ENCODE data around the gene ATP10A. TPM values are rescaled to one million over a fixed set of nuclear protein-coding genes. Genes with fewer than 3 reads are reported as not detected.

Gene ATP10A
- total RNA-seq, 1 experiment from 2014 or later = 2.1 TPM

DNA sequence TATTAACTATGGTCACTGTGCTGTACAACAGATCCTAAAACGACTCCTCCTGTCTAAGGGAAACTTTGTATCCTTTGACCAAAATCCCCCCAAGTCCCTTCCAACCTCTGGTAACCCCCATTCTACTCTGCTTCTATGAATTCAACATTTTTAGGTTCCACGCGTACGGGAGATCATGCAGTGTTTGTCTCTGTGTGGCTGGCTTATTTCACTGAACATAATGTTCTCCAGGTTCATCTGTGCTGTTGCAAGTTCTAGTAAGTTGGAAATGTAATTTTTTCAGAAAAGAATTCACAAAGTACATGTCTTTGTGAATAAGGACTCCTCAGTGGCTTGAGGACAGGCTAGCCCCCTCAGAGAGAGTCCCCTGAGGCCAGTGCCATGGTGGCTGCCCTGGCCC, 66.1 kb downstream of the ATP10A start:
- ChIA-PET CTCF (interaction anchor here (1.7 kb wide), 1 partner anchor 13 kb away, joined by 8 read pairs; no protein-coding TSS in a partner anchor), POLR2A (no interaction called here)
- Mint-ChIP-seq H3K9me3 (no peaks in the 10 kb centered on the region), H3K36me3 (no peaks in the 10 kb centered on the region), H3K4me1 (peaks cover 46% of the 10 kb centered on the region), H3K27me3 (ENCODE audit: low read depth) (no peaks in the 10 kb centered on the region; the same call in 1 of the 2 replicates), H3K27ac (no peak overlapping the region), H3K4me3 (no peak overlapping the region)
- DNase-seq (ENCODE audit: low spot score) (no peak), ATAC-seq (no peak)
- TF ChIP-seq CREM (CRISPR knock-in tag; IDR thresholded peaks at IDR 0.05) (no peak), HMGXB4 (CRISPR knock-in tag; IDR thresholded peaks at IDR 0.05) (no peak), NFE2L1 (CRISPR knock-in tag; IDR thresholded peaks at IDR 0.05) (no peak), GRHL2 (CRISPR knock-in tag; IDR thresholded peaks at IDR 0.05; ENCODE audit: insufficient replicate concordance, severe bottlenecking) (no peak)
- TF ChIP-seq, protein P1, sequence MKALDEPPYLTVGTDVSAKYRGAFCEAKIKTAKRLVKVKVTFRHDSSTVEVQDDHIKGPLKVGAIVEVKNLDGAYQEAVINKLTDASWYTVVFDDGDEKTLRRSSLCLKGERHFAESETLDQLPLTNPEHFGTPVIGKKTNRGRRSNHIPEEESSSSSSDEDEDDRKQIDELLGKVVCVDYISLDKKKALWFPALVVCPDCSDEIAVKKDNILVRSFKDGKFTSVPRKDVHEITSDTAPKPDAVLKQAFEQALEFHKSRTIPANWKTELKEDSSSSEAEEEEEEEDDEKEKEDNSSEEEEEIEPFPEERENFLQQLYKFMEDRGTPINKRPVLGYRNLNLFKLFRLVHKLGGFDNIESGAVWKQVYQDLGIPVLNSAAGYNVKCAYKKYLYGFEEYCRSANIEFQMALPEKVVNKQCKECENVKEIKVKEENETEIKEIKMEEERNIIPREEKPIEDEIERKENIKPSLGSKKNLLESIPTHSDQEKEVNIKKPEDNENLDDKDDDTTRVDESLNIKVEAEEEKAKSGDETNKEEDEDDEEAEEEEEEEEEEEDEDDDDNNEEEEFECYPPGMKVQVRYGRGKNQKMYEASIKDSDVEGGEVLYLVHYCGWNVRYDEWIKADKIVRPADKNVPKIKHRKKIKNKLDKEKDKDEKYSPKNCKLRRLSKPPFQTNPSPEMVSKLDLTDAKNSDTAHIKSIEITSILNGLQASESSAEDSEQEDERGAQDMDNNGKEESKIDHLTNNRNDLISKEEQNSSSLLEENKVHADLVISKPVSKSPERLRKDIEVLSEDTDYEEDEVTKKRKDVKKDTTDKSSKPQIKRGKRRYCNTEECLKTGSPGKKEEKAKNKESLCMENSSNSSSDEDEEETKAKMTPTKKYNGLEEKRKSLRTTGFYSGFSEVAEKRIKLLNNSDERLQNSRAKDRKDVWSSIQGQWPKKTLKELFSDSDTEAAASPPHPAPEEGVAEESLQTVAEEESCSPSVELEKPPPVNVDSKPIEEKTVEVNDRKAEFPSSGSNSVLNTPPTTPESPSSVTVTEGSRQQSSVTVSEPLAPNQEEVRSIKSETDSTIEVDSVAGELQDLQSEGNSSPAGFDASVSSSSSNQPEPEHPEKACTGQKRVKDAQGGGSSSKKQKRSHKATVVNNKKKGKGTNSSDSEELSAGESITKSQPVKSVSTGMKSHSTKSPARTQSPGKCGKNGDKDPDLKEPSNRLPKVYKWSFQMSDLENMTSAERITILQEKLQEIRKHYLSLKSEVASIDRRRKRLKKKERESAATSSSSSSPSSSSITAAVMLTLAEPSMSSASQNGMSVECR (CRISPR knock-in tag; IDR thresholded peaks at IDR 0.05; ENCODE audit: borderline replicate concordance) = no peak

- Mint-ChIP-seq H3K4me1 (peaks cover 52% of the 10 kb centered on the region), H3K4me3 (no peak overlapping the region), H3K27ac (no peak overlapping the region), H3K36me3 (no peaks in the 10 kb centered on the region), H3K27me3 (ENCODE audit: low read depth) (no peaks in the 10 kb centered on the region; the same call in 1 of the 2 replicates), H3K9me3 (no peaks in the 10 kb centered on the region)
- no peak for ATAC-seq
- ChIA-PET POLR2A (no interaction called here), CTCF (interaction anchor here (2.3 kb wide), 1 partner anchor 13 kb away, joined by 10 read pairs; no protein-coding TSS in a partner anchor)
- DNase-seq (ENCODE audit: low spot score) = no peak
- TF ChIP-seq, protein P1 (CRISPR knock-in tag; IDR thresholded peaks at IDR 0.05; ENCODE audit: borderline replicate concordance) = no peak
- TF ChIP-seq, protein P2, sequence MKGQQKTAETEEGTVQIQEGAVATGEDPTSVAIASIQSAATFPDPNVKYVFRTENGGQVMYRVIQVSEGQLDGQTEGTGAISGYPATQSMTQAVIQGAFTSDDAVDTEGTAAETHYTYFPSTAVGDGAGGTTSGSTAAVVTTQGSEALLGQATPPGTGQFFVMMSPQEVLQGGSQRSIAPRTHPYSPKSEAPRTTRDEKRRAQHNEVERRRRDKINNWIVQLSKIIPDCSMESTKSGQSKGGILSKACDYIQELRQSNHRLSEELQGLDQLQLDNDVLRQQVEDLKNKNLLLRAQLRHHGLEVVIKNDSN (CRISPR knock-in tag; IDR thresholded peaks at IDR 0.05) = no peak
- TF ChIP-seq ZBTB21 (CRISPR knock-in tag; IDR thresholded peaks at IDR 0.05; ENCODE audit: borderline replicate concordance) (no peak), ZNF317 (CRISPR knock-in tag; IDR thresholded peaks at IDR 0.05; ENCODE audit: borderline replicate concordance, low read depth) (no peak), SP1 (CRISPR knock-in tag; conservative IDR thresholded peaks at IDR 0.05) (no peak), ZNF512 (CRISPR knock-in tag; IDR thresholded peaks at IDR 0.05; ENCODE audit: borderline replicate concordance) (no peak), JUN (CRISPR knock-in tag; IDR thresholded peaks at IDR 0.05) (no peak), FOXP1 (CRISPR knock-in tag; IDR thresholded peaks at IDR 0.05; ENCODE audit: borderline replicate concordance) (no peak), ZNF416 (CRISPR knock-in tag; IDR thresholded peaks at IDR 0.05) (no peak)
- TF ChIP-seq, protein P3, sequence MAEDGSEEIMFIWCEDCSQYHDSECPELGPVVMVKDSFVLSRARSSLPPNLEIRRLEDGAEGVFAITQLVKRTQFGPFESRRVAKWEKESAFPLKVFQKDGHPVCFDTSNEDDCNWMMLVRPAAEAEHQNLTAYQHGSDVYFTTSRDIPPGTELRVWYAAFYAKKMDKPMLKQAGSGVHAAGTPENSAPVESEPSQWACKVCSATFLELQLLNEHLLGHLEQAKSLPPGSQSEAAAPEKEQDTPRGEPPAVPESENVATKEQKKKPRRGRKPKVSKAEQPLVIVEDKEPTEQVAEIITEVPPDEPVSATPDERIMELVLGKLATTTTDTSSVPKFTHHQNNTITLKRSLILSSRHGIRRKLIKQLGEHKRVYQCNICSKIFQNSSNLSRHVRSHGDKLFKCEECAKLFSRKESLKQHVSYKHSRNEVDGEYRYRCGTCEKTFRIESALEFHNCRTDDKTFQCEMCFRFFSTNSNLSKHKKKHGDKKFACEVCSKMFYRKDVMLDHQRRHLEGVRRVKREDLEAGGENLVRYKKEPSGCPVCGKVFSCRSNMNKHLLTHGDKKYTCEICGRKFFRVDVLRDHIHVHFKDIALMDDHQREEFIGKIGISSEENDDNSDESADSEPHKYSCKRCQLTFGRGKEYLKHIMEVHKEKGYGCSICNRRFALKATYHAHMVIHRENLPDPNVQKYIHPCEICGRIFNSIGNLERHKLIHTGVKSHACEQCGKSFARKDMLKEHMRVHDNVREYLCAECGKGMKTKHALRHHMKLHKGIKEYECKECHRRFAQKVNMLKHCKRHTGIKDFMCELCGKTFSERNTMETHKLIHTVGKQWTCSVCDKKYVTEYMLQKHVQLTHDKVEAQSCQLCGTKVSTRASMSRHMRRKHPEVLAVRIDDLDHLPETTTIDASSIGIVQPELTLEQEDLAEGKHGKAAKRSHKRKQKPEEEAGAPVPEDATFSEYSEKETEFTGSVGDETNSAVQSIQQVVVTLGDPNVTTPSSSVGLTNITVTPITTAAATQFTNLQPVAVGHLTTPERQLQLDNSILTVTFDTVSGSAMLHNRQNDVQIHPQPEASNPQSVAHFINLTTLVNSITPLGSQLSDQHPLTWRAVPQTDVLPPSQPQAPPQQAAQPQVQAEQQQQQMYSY (CRISPR knock-in tag; IDR thresholded peaks at IDR 0.05) = no peak
These were observed 66.7 kb downstream of the ATP10A start for GRCh38 chr15:25796395-25796794.

All from WTC11 (cell line).